Skeletal muscle cell (primary cell): ENCODE measurements around the gene GAP43.
A peak's percentile ranks its signal among the peaks of the same experiment; 100 is the strongest.
"Not testable (repeated sequence)": the region's sequence is repeated elsewhere in the genome, so short reads cannot be mapped to it uniquely, and the experiment has no call there.

Source experiments
- DNase-seq: peaks from one replicate; pipeline ENCODE4 v3.0.0-alpha.2; 2010; ENCODE audit warnings: low read depth
- H3K4me3 ChIP-seq: 2 replicates; pipeline ENCODE4 v1.5.1; 2011; ENCODE audit warnings: low read depth, mild to moderate bottlenecking, control low read depth, low read length, moderate library complexity

The GAP43 gene

GRCh38 chr3:115720983-115721382 lies 97.7 kb downstream of the GAP43 start:
- no peak overlapping the region for H3K4me3 ChIP-seq
- no peak for DNase-seq

- DNase-seq, result no peak
These were observed 102.5 kb downstream of the GAP43 start for GRCh38 chr3:115725800-115726199.

DNA sequence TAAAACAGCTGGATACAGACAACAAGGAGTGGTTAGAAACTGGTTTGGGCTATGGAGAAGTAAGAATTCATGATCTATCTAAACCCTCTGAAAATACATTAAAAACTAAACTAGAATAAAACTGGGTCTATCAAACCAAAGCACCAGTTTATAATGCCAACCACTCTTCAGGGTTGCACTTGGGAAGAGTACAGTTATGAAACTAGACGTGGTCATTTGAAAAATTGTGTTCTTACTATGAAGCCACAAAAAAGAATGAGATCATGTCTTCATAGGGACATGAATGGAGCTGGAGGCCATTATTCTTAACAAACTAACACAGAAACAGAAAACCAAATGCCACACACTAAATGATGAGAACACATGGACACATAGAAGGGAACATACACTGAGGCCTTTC lies 103.8 kb downstream of the GAP43 start:
- DNase-seq, result no peak

More at GRCh38 chr3:115725800-115726199, 102.5 kb downstream of the GAP43 start:
- H3K4me3 ChIP-seq, result no peak overlapping the region

DNA sequence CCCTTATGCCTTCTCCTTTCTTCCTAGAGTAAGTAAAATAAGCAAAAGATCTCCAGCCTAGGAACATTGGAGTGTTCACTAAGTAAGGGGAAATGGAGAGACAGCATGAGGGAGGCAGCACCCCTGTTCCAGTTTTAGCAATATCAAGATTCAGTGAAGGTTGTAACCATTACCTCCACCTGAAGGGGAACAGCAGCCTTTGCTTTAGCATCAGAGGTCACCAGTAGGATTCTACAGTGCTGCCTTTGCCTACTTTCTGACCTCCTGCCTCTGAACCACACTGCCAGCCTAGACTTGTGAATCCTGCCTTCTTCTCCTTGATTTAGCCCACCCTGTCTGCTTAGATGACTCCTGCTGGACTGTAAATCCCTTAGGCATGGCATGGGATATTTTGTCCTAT lies 104.7 kb downstream of the GAP43 start:
- no peak overlapping the region for H3K4me3 ChIP-seq
- no peak for DNase-seq

More for the DNA sequence above, 103.8 kb downstream of the GAP43 start:
- no peak overlapping the region for H3K4me3 ChIP-seq

GRCh38 chr3:115736341-115736740 lies 113.0 kb downstream of the GAP43 start:
- not testable (repeated sequence) for H3K4me3 ChIP-seq, DNase-seq

DNA sequence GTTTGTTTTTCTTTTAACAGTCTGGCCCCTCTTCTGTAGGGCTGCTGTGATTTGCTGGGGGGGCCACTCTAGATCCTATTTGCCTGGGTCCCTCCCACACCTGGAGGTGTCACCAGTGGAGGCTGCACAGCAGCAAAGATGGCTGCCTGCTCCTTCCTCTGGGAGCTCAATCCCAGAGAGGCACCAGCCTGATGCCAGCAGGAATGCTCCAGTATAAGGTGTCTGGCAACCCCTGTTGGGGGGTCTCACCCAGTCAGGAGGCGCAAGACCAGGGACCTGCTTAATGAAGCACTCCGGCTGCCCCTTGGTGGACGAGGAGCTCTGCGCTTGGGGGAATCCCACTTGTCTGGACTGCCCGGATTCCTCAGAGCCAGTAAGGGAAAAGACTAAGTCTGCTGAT lies 118.3 kb downstream of the GAP43 start:
- no peak for DNase-seq
- no peak overlapping the region for H3K4me3 ChIP-seq

DNA sequence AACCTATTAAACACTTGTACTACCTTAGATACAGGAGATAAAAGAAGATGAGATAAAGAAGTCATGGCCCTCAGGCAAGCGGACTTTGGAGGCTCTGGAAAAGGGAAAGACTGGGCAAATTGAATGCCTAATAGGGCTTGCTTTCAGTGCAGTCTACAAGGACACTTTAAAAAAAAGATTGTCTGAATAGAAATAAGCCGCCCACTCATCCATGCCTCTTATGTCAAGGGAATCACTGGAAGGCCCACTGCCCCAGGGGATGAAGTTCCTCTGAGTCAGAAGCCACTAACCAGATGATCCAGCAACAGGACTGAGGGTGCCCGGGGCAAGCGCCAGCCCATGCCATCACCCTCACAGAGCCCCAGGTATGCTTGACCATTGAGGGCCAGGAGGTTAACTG lies 121.2 kb downstream of the GAP43 start:
- H3K4me3 ChIP-seq, DNase-seq: not testable (repeated sequence)

GRCh38 chr3:115752978-115753377 lies 129.7 kb downstream of the GAP43 start:
- not testable (repeated sequence) for DNase-seq, H3K4me3 ChIP-seq

GRCh38 chr3:115758076-115758763 lies 134.9 kb downstream of the GAP43 start:
- no peak for DNase-seq
- no peak overlapping the region for H3K4me3 ChIP-seq

DNA sequence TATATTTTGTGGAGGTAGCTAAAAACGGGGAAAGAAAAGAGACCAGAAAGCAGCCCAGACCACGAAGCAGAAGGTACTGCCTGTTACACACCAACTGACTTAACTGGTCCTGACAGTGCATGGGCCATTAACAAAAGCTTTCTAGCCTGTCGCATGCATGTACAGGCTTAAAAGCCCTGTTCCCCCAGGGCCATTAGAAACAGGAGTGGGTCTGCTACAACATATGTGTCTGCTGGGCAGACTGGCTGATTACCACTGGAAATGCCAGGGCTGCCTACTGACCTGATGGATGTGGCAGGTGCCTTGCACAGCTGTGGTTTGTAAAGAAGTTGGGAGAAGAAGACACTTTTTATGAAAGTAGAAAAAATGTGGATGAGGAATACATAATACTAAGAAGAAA lies 137.4 kb downstream of the GAP43 start:
- DNase-seq, result no peak
- no peak overlapping the region for H3K4me3 ChIP-seq

DNA sequence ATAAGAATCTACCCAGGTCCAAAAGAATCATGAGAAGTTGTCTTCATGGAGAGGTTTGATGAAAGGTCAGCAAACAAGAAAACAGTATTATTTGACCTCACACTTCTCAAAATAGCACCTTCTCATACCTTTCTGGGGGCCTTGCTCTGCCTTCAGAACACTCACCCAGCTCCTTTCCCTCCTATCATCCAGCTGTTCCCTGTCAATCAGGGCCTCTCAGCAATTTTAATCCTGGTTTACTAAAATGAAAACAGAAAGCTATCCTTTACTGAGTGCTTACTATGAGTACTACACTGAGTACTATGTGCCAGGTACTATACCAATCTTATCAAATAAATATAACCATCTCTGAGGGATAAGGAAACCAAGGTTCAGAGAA lies 138.6 kb downstream of the GAP43 start:
- no peak overlapping the region for H3K4me3 ChIP-seq
- DNase-seq, result no peak

GRCh38 chr3:115766587-115767482 lies 143.5 kb downstream of the GAP43 start:
- peak; percentile 41 for DNase-seq
- H3K4me3 ChIP-seq, result no peak overlapping the region

GRCh38 chr3:115768661-115769060 lies 145.4 kb downstream of the GAP43 start:
- H3K4me3 ChIP-seq, result no peak overlapping the region
- DNase-seq, result no peak
